OCI-LY7 (cell line): ENCODE measurements around the gene FGD5. TPM values are rescaled to one million over a fixed set of nuclear protein-coding genes. Genes with fewer than 3 reads are reported as not detected.

ENCODE experiments used
- BruUV-seq: library from RNA; stranded (reverse); fragments of 400-500 nt; replicated peaks from 2 replicates; lab custom pipeline; 2021; lab: Mats Ljungman, UMichigan
- CTCF ChIA-PET: fragments of 300-600 bp; sonication (Branson Sonifier 250); formaldehyde crosslinking; loops from one replicate; lab custom pipeline; 2022; ENCODE audit warnings: antibody characterized with exemption; ENCODE audit not compliant: unreplicated experiment; lab: Charles Lee
- POLR2A ChIA-PET: fragments of 300-600 bp; sonication (Branson Sonifier 250); formaldehyde crosslinking; loops from one replicate; lab custom pipeline; 2022; ENCODE audit warnings: antibody characterized with exemption; lab: Charles Lee
- DNase-seq: peaks from one replicate; pipeline ENCODE4 v3.0.0-alpha.2; 2015; ENCODE audit warnings: low spot score
- H2AFZ ChIP-seq: fragments of 200-600 bp; sonication (generic), shearing (Covaris generic); 2 replicates; pipeline ENCODE4 v1.6.1; 2014; ENCODE audit warnings: mild to moderate bottlenecking, antibody characterized with exemption, low read length, moderate library complexity
- H3K27ac ChIP-seq: fragments of 200-600 bp; sonication (generic); 2 replicates; pipeline ENCODE4 v1.5.1; 2014; ENCODE audit warnings: mixed run types, low read depth, mild to moderate bottlenecking, moderate library complexity, low read length, inconsistent platforms; ENCODE audit not compliant: poor library complexity, severe bottlenecking
- H3K36me3 ChIP-seq: fragments of 200-600 bp; sonication (generic); 2 replicates; pipeline ENCODE4 v1.6.1; 2014; ENCODE audit warnings: mild to moderate bottlenecking, antibody characterized with exemption, low read length, moderate library complexity, mixed read lengths; ENCODE audit not compliant: insufficient read depth
- H3K4me1 ChIP-seq: fragments of 200-600 bp; sonication (generic); 2 replicates; pipeline ENCODE4 v1.5.1; 2014; ENCODE audit warnings: mild to moderate bottlenecking, low read length; ENCODE audit not compliant: insufficient read depth, poor library complexity, severe bottlenecking
- H3K4me2 ChIP-seq: fragments of 200-600 bp; sonication (generic); 2 replicates; pipeline ENCODE4 v1.6.1; 2014; ENCODE audit warnings: mild to moderate bottlenecking, low read length
- H3K4me3 ChIP-seq: fragments of 200-600 bp; sonication (generic); 2 replicates; pipeline ENCODE4 v1.5.1; 2014; ENCODE audit warnings: mild to moderate bottlenecking, low read depth, low read length; ENCODE audit not compliant: poor library complexity, severe bottlenecking
- H3K79me2 ChIP-seq: fragments of 200-600 bp; sonication (generic); 2 replicates; pipeline ENCODE4 v1.6.1; 2016; ENCODE audit warnings: low read depth, mild to moderate bottlenecking, low read length, moderate library complexity, mixed read lengths; ENCODE audit not compliant: insufficient read depth
- H3K9me2 ChIP-seq: fragments of 200-600 bp; sonication (generic); 2 replicates; pipeline ENCODE4 v1.6.1; 2016; ENCODE audit warnings: mild to moderate bottlenecking, low read length, mixed read lengths; ENCODE audit not compliant: insufficient read depth
- H3K9me3 ChIP-seq: fragments of 200-600 bp; sonication (generic); 2 replicates; pipeline ENCODE4 v1.6.1; 2014; ENCODE audit warnings: mild to moderate bottlenecking, mixed run types, low read length, mixed read lengths
- H4K20me1 ChIP-seq: fragments of 200-600 bp; sonication (generic); 2 replicates; pipeline ENCODE4 v1.6.1; 2014; ENCODE audit warnings: mild to moderate bottlenecking, antibody characterized with exemption, low read length, moderate library complexity, mixed read lengths; ENCODE audit not compliant: insufficient read depth
- EZH2phosphoT487 ChIP-seq: fragments of 200-600 bp; sonication (generic); IDR thresholded peaks from 2 replicates; pipeline ENCODE4 v1.6.1; 2018; ENCODE audit warnings: low read depth, borderline replicate concordance, mild to moderate bottlenecking, mixed run types, antibody characterized with exemption, low read length, moderate library complexity, mixed read lengths
- intact Hi-C: fragments of 100-400 bp; cut with micrococcal nuclease; formaldehyde crosslinking; loops from one replicate; pipeline ENCODE4 v1.10.0; 2022; ENCODE audit not compliant: unreplicated experiment
- total RNA-seq, 2 experiments: library from RNA; depleted of rRNA in 1 of 2; stranded (reverse); fragments of >200 nt in 1 of 2; shearing (Covaris generic) in 1 of 2; gene quantifications; 2 replicates each; pipeline ENCODE4 v1.2.3, GENCODE V29; 2014 to 2022
- TF ChIP-seq, protein P1 (sequence below): fragments of 200-600 bp; sonication (generic); conservative IDR thresholded peaks from 2 replicates; pipeline ENCODE4 v1.5.1; 2014; ENCODE audit warnings: mild to moderate bottlenecking, antibody characterized with exemption, low read length, moderate library complexity, mixed read lengths

Gene FGD5
- total RNA-seq, 2 experiments from 2014 or later = 0.09 to 0.21 TPM

DNA sequence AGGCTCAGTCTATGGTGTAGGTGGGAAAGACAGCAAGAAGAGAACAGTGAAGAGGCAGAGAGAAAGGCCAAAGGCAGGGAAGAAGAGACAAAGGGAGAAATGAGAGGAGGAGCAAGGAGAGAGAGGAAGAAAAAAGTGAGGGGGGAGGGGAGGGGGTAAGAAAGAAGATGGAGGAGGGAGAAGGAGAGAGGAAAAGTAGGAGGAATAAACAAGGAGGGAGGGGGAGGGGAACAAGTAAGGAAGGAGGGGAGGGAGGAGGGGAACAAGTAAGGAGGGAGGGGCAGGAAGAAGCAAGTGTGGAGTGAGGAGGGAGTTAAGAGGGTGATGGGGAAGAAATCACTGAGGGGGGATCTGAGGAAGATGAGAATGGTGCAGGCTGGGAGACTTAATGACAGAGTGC lies 45.5 kb upstream of the FGD5 start:
- no TSS peak for BruUV-seq
- H3K4me2 ChIP-seq = no peak overlapping the region
- DNase-seq = no peak
- intact Hi-C loops = no loop called here
- CTCF ChIA-PET = no interaction called here
- no peaks in the 10 kb centered on the region for H4K20me1 ChIP-seq
- TF ChIP-seq EZH2phosphoT487 = no peak
- TF ChIP-seq, protein P1, sequence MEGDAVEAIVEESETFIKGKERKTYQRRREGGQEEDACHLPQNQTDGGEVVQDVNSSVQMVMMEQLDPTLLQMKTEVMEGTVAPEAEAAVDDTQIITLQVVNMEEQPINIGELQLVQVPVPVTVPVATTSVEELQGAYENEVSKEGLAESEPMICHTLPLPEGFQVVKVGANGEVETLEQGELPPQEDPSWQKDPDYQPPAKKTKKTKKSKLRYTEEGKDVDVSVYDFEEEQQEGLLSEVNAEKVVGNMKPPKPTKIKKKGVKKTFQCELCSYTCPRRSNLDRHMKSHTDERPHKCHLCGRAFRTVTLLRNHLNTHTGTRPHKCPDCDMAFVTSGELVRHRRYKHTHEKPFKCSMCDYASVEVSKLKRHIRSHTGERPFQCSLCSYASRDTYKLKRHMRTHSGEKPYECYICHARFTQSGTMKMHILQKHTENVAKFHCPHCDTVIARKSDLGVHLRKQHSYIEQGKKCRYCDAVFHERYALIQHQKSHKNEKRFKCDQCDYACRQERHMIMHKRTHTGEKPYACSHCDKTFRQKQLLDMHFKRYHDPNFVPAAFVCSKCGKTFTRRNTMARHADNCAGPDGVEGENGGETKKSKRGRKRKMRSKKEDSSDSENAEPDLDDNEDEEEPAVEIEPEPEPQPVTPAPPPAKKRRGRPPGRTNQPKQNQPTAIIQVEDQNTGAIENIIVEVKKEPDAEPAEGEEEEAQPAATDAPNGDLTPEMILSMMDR = no peak
- no peaks in the 10 kb centered on the region for H3K4me1 ChIP-seq
- no peaks in the 10 kb centered on the region for H3K36me3 ChIP-seq
- POLR2A ChIA-PET = no interaction called here
- no peak overlapping the region for H2AFZ ChIP-seq
- no peaks in the 10 kb centered on the region for H3K79me2 ChIP-seq
- H3K9me2 ChIP-seq = no peaks in the 10 kb centered on the region
- H3K4me3 ChIP-seq = no peak overlapping the region
- no peak overlapping the region for H3K27ac ChIP-seq
- H3K9me3 ChIP-seq = peaks cover under 1% of the 10 kb centered on the region; the same call in 1 of the 2 replicates

DNA sequence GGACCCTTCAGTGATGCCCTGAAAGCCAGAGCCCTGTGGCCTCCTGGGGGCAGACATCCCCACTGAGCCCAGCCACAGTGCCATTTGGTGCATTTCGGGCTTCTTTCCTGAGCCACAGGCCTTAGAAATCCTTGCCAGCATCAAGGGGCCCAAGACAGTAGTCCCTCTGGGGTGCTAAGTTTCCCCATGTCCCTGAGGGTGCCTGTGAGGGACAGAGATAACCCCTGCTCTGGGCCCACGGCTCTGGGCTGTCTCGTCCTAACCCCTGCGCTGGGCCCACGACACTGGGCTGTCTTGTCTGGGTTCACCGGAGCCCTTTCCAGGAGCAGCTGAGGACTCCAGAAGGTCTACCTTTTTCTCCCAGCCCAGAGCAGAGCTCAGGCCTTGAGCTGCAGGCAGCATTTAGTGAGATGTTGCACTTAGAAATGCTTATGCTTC lies 45.1 kb upstream of the FGD5 start:
- no TSS peak for BruUV-seq
- CTCF ChIA-PET = no interaction called here

DNA sequence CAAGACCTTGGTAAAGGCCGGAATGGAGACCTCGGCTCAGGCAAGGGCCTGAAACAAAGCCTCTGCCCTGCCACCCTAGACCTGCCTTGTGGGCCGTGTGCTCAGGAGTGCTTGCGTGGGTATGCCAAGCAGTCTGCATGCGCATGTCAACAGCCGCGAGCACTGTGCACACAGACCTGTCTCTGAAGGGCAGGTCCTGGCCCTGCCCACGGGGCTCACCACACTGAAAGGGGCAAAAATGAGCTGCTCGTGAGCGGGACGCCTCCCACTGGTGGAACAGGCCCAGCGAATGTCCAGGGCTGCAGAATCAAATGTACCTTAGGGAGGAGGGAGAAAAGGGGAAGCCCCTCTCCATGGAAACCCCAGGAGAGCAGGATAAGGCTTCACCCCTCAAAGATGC lies 44.3 kb upstream of the FGD5 start:
- no peak for TF ChIP-seq EZH2phosphoT487
- TF ChIP-seq, protein P1 = 0 out of 2 replicates have a peak, but pooled peaks have one; percentile 17
- POLR2A ChIA-PET = interaction anchor here (1.4 kb wide), 1 partner anchor 88 kb away, joined by 6 read pairs; no protein-coding TSS in a partner anchor

More for the DNA sequence above, 45.1 kb upstream of the FGD5 start:
- no peak overlapping the region for H2AFZ ChIP-seq
- DNase-seq = no peak
- H3K4me2 ChIP-seq = no peak overlapping the region
- no peaks in the 10 kb centered on the region for H4K20me1 ChIP-seq
- no peaks in the 10 kb centered on the region for H3K4me1 ChIP-seq
- intact Hi-C loops = no loop called here
- H3K79me2 ChIP-seq = no peaks in the 10 kb centered on the region
- H3K27ac ChIP-seq = no peak overlapping the region
- H3K36me3 ChIP-seq = no peaks in the 10 kb centered on the region
- POLR2A ChIA-PET = interaction anchor here (1.4 kb wide), 1 partner anchor 87 kb away, joined by 6 read pairs; no protein-coding TSS in a partner anchor
- H3K9me2 ChIP-seq = no peaks in the 10 kb centered on the region
- TF ChIP-seq, protein P1 = no peak
- TF ChIP-seq EZH2phosphoT487 = no peak
- no peak overlapping the region for H3K4me3 ChIP-seq
- H3K9me3 ChIP-seq = peaks cover 5% of the 10 kb centered on the region; the same call in 1 of the 2 replicates

More for the DNA sequence above, 44.3 kb upstream of the FGD5 start:
- DNase-seq = no peak
- Histone ChIP-seq H4K20me1 (no peaks in the 10 kb centered on the region), H3K79me2 (no peaks in the 10 kb centered on the region), H3K4me1 (no peaks in the 10 kb centered on the region), H3K36me3 (no peaks in the 10 kb centered on the region), H3K4me3 (no peak overlapping the region), H3K27ac (no peak overlapping the region), H3K4me2 (no peak overlapping the region), H2AFZ (no peak overlapping the region), H3K9me2 (no peaks in the 10 kb centered on the region), H3K9me3 (peaks cover 12% of the 10 kb centered on the region; the same call in 1 of the 2 replicates)
- BruUV-seq = no TSS peak
- intact Hi-C loops = no loop called here
- CTCF ChIA-PET = interaction anchor here (1.1 kb wide), 1 partner anchor 97 kb away, joined by 3 read pairs; no protein-coding TSS in a partner anchor
